Ectodermal cell (in vitro differentiated cells): Measurements from ENCODE around the gene FHL2.

ENCODE experiments used
- H3K27ac ChIP-seq: 2 replicates; pipeline ENCODE4 v1.7.0; 2013; ENCODE audit warnings: mild to moderate bottlenecking, low read depth, low read length; ENCODE audit not compliant: insufficient read depth, poor library complexity, severe bottlenecking
- H3K27me3 ChIP-seq: 2 replicates; pipeline ENCODE4 v1.7.0; 2013; ENCODE audit warnings: mild to moderate bottlenecking, low read length; ENCODE audit not compliant: insufficient read depth, control insufficient read depth, poor library complexity, severe bottlenecking
- H3K36me3 ChIP-seq: one replicate; pipeline ENCODE4 v1.7.0; 2013; ENCODE audit warnings: low read length; ENCODE audit not compliant: control insufficient read depth, insufficient read depth
- H3K4me1 ChIP-seq: one replicate; pipeline ENCODE4 v1.7.0; 2013; ENCODE audit warnings: low read length; ENCODE audit not compliant: control insufficient read depth, insufficient read depth
- H3K4me3 ChIP-seq: 2 replicates; pipeline ENCODE4 v1.7.0; 2013; ENCODE audit warnings: low read depth, low read length, control low read depth; ENCODE audit not compliant: insufficient read depth
- H3K9me3 ChIP-seq: 2 replicates; pipeline ENCODE4 v1.7.0; 2013; ENCODE audit warnings: mild to moderate bottlenecking, low read length, moderate library complexity; ENCODE audit not compliant: control insufficient read depth
- WGBS, 2 experiments: methylation state at CpG; one replicate each; pipeline ENCODE4 v1.1.7; 2013; ENCODE audit warnings: missing lambda C conversion rate in 2 of 2; 5-methylcytosine and 5-hydroxymethylcytosine counted together

FHL2 gene

GRCh38 chr2:105357122-105357521, 41.7 kb downstream of the FHL2 start:
- H3K9me3 ChIP-seq: no peaks in the 10 kb centered on the region
- H3K4me3 ChIP-seq: no peak overlapping the region
- H3K36me3 ChIP-seq: peaks cover 10% of the 10 kb centered on the region
- no peaks in the 10 kb centered on the region for H3K27me3 ChIP-seq
- H3K27ac ChIP-seq: no peak overlapping the region
- 92% methylated on average over 1 of the region's 1 CpG; no CpG with 5 or more reads in 1 of the 2 experiments for WGBS, 2 experiments
- no peaks in the 10 kb centered on the region for H3K4me1 ChIP-seq

GRCh38 chr2:105344704-105345345, 54.0 kb downstream of the FHL2 start:
- no peaks in the 10 kb centered on the region for H3K4me1 ChIP-seq
- H3K36me3 ChIP-seq: peaks cover 43% of the 10 kb centered on the region
- 93% methylated on average over 4 of the region's 4 CpGs for WGBS, 2 experiments

GRCh38 chr2:105339414-105339813, 59.4 kb downstream of the FHL2 start:
- 88 to 100% methylated on average over 2 to 4 of the region's 4 CpGs for WGBS, 2 experiments
- Histone ChIP-seq H3K27ac (no peak overlapping the region), H3K9me3 (no peaks in the 10 kb centered on the region), H3K4me1 (peaks cover 4% of the 10 kb centered on the region), H3K4me3 (no peak overlapping the region), H3K36me3 (peaks cover 23% of the 10 kb centered on the region), H3K27me3 (no peaks in the 10 kb centered on the region)

More at GRCh38 chr2:105344704-105345345, 54.0 kb downstream of the FHL2 start:
- H3K4me3 ChIP-seq: no peak overlapping the region
- no peak overlapping the region for H3K27ac ChIP-seq
- H3K27me3 ChIP-seq: no peaks in the 10 kb centered on the region
- no peaks in the 10 kb centered on the region for H3K9me3 ChIP-seq

DNA sequence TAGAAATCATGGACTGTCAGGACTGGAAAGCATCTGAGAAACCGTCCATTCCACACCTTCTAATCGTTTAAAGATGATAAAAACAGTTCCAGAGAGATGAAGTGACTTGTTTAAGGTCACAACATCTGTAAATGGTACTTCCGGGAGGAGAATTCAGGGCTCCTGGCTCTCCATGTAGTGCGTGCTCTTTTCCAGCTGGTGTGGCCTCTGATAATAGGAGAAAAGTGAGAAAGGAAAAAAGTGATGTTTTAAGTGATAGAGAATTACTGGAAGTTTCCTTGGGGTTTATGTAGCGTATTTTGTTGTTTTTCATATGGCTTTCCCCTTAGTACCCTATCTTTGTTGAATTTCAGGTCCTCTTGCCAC, 60.8 kb downstream of the FHL2 start:
- Histone ChIP-seq H3K9me3 (no peaks in the 10 kb centered on the region), H3K27ac (no peak overlapping the region)
- WGBS, 2 experiments: 13 to 14% methylated on average over 5 of the region's 5 CpGs

DNA sequence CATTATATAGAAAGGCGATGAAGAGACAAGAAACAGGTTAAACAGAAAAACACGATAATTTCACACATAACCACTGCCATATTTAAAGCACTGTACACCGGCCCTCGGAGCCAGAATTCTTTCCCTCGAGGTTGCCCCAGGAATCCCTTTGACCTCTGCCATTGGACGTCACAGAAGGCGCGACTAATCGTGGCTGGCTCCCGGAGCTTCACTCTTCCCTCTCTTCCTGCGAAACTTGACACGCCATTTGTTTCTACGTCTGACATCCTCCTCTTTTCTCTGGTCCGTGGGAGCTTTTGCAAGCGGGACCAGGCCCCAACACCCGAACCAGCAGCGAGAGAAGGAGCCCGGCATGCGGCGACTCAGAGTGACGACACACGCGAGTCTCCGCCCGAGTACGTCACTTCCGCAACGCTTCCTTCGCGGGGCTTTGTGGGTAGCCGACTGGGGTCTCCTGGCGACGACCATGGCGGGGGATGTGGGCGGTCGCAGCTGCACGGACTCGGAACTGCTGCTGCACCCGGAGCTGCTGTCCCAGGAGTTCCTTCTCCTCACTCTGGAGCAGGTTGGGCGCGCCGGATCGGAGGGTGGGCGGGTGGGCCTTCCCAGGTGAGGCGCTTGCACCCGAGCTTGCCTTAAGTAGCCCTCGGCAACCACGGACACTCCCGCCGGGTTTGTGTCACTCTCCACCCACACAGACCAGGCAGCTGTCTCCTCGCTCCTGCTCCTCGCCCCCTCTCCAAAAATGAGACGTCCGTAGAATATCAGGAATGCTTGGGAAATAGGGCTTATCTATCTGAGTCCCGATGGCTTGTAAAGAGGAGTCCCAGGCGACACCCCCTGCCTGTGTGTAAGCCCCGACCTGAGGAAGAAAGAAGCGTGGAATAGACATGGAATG, 61.5 kb downstream of the FHL2 start, which contains the start of gene C2orf49:
Gene C2orf49 (plus strand): TSS at position 419 of the 898 bp plus-strand sequence. CDS start 48 bp downstream, at position 467.
- H3K27me3 ChIP-seq: no peaks in the 10 kb centered on the region
- H3K4me1 ChIP-seq: peaks cover 4% of the 10 kb centered on the region
- no peaks in the 10 kb centered on the region for H3K9me3 ChIP-seq
- peak within 1 kb of the TSS; percentile 94 for H3K4me3 ChIP-seq
- peak within 1 kb of the TSS; percentile 95 for H3K27ac ChIP-seq
- WGBS, 2 experiments: 0% methylated on average over 58 of the region's 58 CpGs
- H3K36me3 ChIP-seq: peaks cover 18% of the 10 kb centered on the region

More for the DNA sequence above, 60.8 kb downstream of the FHL2 start:
- Histone ChIP-seq H3K4me1 (peaks cover 4% of the 10 kb centered on the region), H3K36me3 (peaks cover 23% of the 10 kb centered on the region), H3K4me3 (peak overlapping the region; percentile 94), H3K27me3 (no peaks in the 10 kb centered on the region)

GRCh38 chr2:105336786-105337121, 62.1 kb downstream of the FHL2 start:
- peaks cover 4% of the 10 kb centered on the region for H3K4me1 ChIP-seq
- no peaks in the 10 kb centered on the region for H3K9me3 ChIP-seq
- H3K36me3 ChIP-seq: peaks cover 12% of the 10 kb centered on the region
- H3K27me3 ChIP-seq: no peaks in the 10 kb centered on the region
- WGBS, 2 experiments: 1 to 4% methylated on average over 6 to 7 of the region's 7 CpGs
- H3K4me3 ChIP-seq: peak overlapping the region; percentile 94
- peak overlapping the region; percentile 95 for H3K27ac ChIP-seq

GRCh38 chr2:105335469-105335868, 63.4 kb downstream of the FHL2 start:
- H3K4me3 ChIP-seq: no peak overlapping the region
- H3K4me1 ChIP-seq: peaks cover 4% of the 10 kb centered on the region
- no peak overlapping the region for H3K27ac ChIP-seq
- H3K9me3 ChIP-seq: no peaks in the 10 kb centered on the region
- no peaks in the 10 kb centered on the region for H3K27me3 ChIP-seq
- WGBS, 2 experiments: 100% methylated on average over 1 to 2 of the region's 2 CpGs
- peaks cover 5% of the 10 kb centered on the region for H3K36me3 ChIP-seq

GRCh38 chr2:105334211-105334610, 64.6 kb downstream of the FHL2 start:
- Histone ChIP-seq H3K27me3 (no peaks in the 10 kb centered on the region), H3K27ac (no peak overlapping the region), H3K4me1 (peaks cover 4% of the 10 kb centered on the region), H3K9me3 (no peaks in the 10 kb centered on the region), H3K4me3 (no peak overlapping the region), H3K36me3 (peaks cover 5% of the 10 kb centered on the region)
- WGBS, 2 experiments: 85 to 95% methylated on average over 4 of the region's 4 CpGs

DNA sequence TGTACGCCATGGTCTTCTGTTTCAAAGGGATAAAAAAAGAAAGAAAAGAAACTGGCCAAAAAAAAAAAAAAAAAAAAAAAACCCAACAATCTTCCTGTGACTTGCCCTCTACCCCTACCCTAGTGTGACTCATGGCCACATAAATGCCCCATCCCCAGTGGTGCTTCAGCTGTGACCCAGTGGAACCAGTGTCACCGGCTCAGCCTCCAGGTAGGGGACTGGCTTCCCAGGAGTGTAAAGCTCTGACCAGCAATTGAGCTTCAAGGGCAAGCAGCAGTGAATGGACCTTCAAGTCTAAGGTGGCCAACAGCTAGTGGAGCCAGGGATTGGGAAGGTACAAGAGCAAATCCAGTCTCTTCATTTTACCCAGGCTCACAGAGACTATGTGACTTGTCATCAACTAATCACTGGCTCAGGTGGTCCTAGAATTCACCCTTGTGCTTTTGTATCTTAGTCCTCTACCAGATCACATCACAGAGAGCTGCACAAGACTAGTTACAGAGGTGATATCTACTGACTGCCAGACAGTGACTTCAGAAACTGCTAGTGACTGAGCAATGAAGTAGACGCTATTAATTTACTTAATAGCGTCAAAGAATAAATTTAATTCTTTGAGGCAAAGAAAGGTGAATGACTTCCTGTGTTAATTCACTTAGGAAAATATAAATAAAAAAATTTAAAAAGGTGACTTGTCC, 68.0 kb downstream of the FHL2 start:
- WGBS, 2 experiments: 89 to 97% methylated on average over 4 of the region's 4 CpGs
- no peaks in the 10 kb centered on the region for H3K9me3 ChIP-seq
- H3K36me3 ChIP-seq: peaks cover 5% of the 10 kb centered on the region
- no peaks in the 10 kb centered on the region for H3K27me3 ChIP-seq
- no peaks in the 10 kb centered on the region for H3K4me1 ChIP-seq
- H3K4me3 ChIP-seq: no peak overlapping the region
- H3K27ac ChIP-seq: no peak overlapping the region
